Prostate gland (tissue), 2 donors: ENCODE measurements around the gene ZNF607. TPM values are rescaled to one million over a fixed set of nuclear protein-coding genes. Genes with fewer than 3 reads are reported as not detected.
A peak's percentile ranks its signal among the peaks of the same experiment; 100 is the strongest.
"Not testable (repeated sequence)": the region's sequence is repeated elsewhere in the genome, so short reads cannot be mapped to it uniquely, and the experiment has no call there.

Experiments
- DNase-seq: peaks from one replicate; pipeline ENCODE4 v3.0.0-alpha.2; 2019; ENCODE audit warnings: low spot score
- H3K27ac ChIP-seq, 2 donors: fragments of 200-600 bp; sonication (generic); 2 replicates each; pipeline ENCODE4 v1.5.1; 2017 to 2019
- H3K27me3 ChIP-seq: fragments of 200-600 bp; sonication (generic); replicated peaks from 2 replicates; pipeline ENCODE4 v1.5.1; 2019; ENCODE audit not compliant: insufficient read depth
- H3K36me3 ChIP-seq, 2 donors: fragments of 200-600 bp; sonication (generic); 1 replicate in 1 of 2; 2 replicates in 1 of 2; pipeline versions ENCODE4 v1.5.1 to v1.8.1; 2017 to 2019
- H3K4me1 ChIP-seq: fragments of 200-600 bp; sonication (generic); replicated peaks from 2 replicates; pipeline ENCODE4 v1.5.1; 2019
- H3K4me3 ChIP-seq, 2 donors: fragments of 200-600 bp; sonication (generic); 2 replicates each; pipeline ENCODE4 v1.5.1; 2017 to 2019
- H3K9me3 ChIP-seq: fragments of 200-600 bp; sonication (generic); 2 replicates; pipeline ENCODE4 v1.5.1; 2017
- POLR2A ChIP-seq: fragments of 450-650 bp; IDR thresholded peaks from one replicate; pipeline ENCODE4 v1.6.1; 2016; ENCODE audit warnings: antibody characterized with exemption, mild to moderate bottlenecking
- POLR2AphosphoS5 ChIP-seq: sonication (generic); formaldehyde crosslinking; IDR thresholded peaks from one replicate; pipeline ENCODE4 v1.6.1; 2017; ENCODE audit warnings: antibody characterized with exemption
- WGBS: methylation state at CpG from one replicate; pipeline ENCODE4 v1.1.5; 2018; 5-methylcytosine and 5-hydroxymethylcytosine counted together
- intact Hi-C: fragments of 100-400 bp; cut with DNase I; formaldehyde crosslinking; loops from one replicate; pipeline ENCODE4 v1.14.2; 2022
- total RNA-seq, 2 donors: library from RNA; depleted of rRNA; stranded (reverse); fragments of >200 nt; gene quantifications; one replicate each; pipeline ENCODE4 v1.1.0, GENCODE V29; 2016
- TF ChIP-seq, protein P1 (sequence below), 4 experiments: fragments of 200-600 bp in 2 of 4; fragments of 450-650 bp in 2 of 4; sonication (generic) in 2 of 4; IDR thresholded peaks; 1 replicate in 3 of 4; 2 replicates in 1 of 4; pipeline ENCODE4 v1.5.1; 2016 to 2019; ENCODE audit warnings: antibody characterized with exemption in 4 of 4, mild to moderate bottlenecking in 2 of 4, moderate library complexity in 2 of 4

Gene ZNF607
- total RNA-seq = 1 to 10 TPM; 5.6 to 6.5 TPM

DNA sequence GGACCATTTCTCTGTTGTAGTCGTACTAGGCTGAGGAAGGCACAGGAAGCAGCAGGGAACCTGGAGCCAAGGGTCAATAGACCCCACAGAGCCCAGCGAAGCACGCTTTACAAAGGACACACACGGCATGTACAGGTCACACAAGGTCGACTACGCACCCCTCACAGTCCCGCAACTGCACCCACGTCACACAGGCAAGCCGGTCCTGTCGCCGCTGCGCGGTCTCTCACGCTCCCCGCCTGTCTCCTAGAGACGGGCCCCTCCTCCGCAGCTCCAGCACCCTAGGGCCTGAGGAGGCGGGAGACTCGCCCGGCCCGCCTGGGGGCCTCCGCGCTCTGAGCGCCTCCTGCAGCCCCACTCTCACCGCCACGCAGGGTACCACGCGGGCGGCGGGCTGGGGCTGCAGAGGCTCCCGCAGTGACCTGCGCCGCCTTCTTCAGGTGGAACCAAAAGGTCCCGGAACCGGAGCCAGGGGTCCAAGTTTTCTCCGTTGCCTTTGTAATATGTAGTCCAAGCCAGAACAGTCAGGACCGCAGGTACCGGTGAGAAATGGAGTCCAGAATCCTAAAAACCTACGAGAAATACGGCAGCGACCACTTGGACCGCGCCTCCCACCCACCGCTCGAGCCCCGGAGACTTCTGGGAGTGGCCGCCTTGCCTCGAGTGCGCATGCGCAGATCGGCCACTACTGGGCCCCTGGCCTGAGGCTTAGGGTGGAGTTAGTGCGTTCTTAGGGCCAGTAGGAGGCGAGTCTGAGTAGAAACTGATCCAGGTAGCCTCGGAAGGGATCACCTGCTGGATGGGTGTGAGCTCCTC lies at the start of gene ZNF607:
Gene ZNF607, minus strand, starts transcription at position 651 of the 816 bp plus-strand sequence. CDS start 8,143 bp downstream, outside the sequence.
- peaks cover 6% of the 10 kb centered on the region for H3K4me1 ChIP-seq
- H3K9me3 ChIP-seq = no peaks in the 10 kb centered on the region
- peak; percentile 94 for TF ChIP-seq POLR2AphosphoS5
- TF ChIP-seq POLR2A = peak; percentile 50
- TF ChIP-seq, protein P1, sequence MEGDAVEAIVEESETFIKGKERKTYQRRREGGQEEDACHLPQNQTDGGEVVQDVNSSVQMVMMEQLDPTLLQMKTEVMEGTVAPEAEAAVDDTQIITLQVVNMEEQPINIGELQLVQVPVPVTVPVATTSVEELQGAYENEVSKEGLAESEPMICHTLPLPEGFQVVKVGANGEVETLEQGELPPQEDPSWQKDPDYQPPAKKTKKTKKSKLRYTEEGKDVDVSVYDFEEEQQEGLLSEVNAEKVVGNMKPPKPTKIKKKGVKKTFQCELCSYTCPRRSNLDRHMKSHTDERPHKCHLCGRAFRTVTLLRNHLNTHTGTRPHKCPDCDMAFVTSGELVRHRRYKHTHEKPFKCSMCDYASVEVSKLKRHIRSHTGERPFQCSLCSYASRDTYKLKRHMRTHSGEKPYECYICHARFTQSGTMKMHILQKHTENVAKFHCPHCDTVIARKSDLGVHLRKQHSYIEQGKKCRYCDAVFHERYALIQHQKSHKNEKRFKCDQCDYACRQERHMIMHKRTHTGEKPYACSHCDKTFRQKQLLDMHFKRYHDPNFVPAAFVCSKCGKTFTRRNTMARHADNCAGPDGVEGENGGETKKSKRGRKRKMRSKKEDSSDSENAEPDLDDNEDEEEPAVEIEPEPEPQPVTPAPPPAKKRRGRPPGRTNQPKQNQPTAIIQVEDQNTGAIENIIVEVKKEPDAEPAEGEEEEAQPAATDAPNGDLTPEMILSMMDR (IDR thresholded peaks at IDR 0.05) = peak in 3 of 4 experiments; percentile 63 to 72 (median 70)
- no peaks in the 10 kb centered on the region for H3K27me3 ChIP-seq
- DNase-seq = peak; percentile 86
- WGBS = under 1% methylated on average over 49 of the region's 54 CpGs
- H3K27ac ChIP-seq = peak within 1 kb of the TSS; percentile 77 to 84
- intact Hi-C loops = no loop called here
- H3K4me3 ChIP-seq = peak within 1 kb of the TSS; percentile 71 to 82
- no peaks in the 10 kb centered on the region for H3K36me3 ChIP-seq

DNA sequence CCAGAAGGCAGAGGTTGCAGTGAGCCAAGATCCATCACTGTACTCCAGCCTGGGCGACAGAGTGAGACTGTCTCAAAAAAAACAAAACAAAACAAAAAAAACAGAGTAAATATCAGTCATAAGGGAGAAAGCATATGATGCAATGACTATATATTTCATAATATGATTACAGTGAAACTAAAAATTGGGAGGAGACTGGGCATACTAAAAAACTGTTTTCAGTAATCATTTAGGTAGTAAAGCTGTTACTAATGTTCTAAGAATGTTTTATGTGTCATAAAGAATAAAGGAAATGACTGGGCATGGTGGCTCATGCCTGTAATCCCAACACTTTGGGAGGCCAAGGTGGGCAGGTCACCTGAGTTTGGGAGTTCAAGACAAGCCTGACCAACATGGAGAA lies 43.9 kb upstream of the ZNF607 start:
- 97% methylated on average over 1 of the region's 1 CpG for whole genome bisulfite sequencing
- H3K36me3 ChIP-seq = peaks cover 0 to 4% of the 10 kb centered on the region in 2 donors

DNA sequence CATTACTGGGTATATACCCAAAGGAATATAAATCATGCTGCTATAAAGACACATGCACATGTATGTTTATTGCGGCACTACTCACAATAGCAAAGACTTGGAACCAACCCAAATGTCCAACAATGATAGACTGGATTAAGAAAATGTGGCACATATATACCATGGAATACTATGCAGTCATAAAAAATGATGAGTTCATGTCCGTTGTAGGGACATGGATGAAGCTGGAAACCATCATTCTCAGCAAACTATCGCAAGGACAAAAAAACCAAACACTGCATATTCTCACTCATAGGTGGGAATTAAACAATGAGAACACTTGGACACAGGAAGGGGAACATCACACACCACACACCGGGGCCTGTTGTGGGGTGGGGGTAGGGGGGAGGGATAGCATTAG lies 38.1 kb upstream of the ZNF607 start:
- WGBS = 97% methylated on average over 4 of the region's 4 CpGs
- H3K4me1 ChIP-seq, intact Hi-C loops, H3K36me3 ChIP-seq, H3K4me3 ChIP-seq, DNase-seq, H3K27ac ChIP-seq, H3K27me3 ChIP-seq, H3K9me3 ChIP-seq: not testable (repeated sequence)

More for the DNA sequence above, 43.9 kb upstream of the ZNF607 start:
- no peak for DNase-seq
- H3K4me3 ChIP-seq = no peak overlapping the region
- H3K27me3 ChIP-seq = no peaks in the 10 kb centered on the region
- H3K9me3 ChIP-seq = no peaks in the 10 kb centered on the region
- H3K4me1 ChIP-seq = no peaks in the 10 kb centered on the region
- TF ChIP-seq POLR2AphosphoS5 (no peak), POLR2A (no peak)
- TF ChIP-seq, protein P1 (IDR thresholded peaks at IDR 0.05) = no peak
- intact Hi-C loops = no loop called here
- no peak overlapping the region for H3K27ac ChIP-seq

DNA sequence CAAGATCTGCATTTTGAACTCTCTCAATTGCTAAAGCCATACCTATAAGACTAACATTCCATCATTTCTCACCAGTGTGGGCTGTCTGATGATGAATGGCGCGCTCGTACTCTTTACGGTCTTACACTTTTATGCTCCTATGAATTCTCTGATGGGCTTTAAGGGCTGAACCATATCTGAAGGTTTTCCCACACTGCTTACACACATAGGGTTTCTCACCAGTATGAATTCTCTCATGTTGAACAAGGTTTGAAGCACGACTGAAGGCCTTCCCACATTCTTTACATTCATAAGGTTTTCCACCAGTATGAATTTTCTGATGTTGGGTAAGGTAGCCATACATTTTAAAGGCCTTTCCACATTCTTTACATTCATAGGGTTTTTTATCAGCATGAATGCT lies 18.8 kb upstream of the ZNF607 start:
- no peak overlapping the region for H3K27ac ChIP-seq
- TF ChIP-seq POLR2AphosphoS5 = no peak
- TF ChIP-seq POLR2A = no peak
- TF ChIP-seq, protein P1 (IDR thresholded peaks at IDR 0.05) = no peak
- WGBS = 76% methylated on average over 5 of the region's 5 CpGs
- no peaks in the 10 kb centered on the region for H3K4me1 ChIP-seq
- H3K36me3 ChIP-seq = peaks cover 0 to 12% of the 10 kb centered on the region in 2 donors
- no peak for DNase-seq
- H3K27me3 ChIP-seq = no peaks in the 10 kb centered on the region
- intact Hi-C loops = no loop called here
- H3K4me3 ChIP-seq = no peak overlapping the region
- no peaks in the 10 kb centered on the region for H3K9me3 ChIP-seq

DNA sequence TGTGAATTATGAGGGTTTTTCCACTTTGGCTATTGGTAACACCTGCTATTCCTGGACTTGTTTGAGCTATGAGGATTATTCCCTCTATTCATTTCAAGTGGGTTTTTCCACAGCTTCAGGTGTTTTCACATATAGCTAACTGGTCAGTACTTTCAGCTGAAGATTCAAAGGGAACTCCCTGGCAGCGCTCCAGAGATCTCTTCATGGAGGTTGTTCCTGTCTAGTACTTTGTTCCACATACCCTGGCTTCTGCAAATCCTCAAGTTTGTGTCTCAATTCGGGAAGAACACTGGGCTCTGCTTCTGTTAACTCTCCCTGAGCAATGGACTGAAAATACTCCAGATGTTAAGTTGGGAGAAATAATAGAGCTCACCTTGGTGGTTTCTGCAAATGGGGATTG lies 5.6 kb upstream of the ZNF607 start:
- Histone ChIP-seq H3K4me3 (no peak overlapping the region), H3K4me1 (no peaks in the 10 kb centered on the region), H3K9me3 (no peaks in the 10 kb centered on the region), H3K27me3 (no peaks in the 10 kb centered on the region), H3K27ac (no peak overlapping the region), H3K36me3 (no peaks in the 10 kb centered on the region)
- intact Hi-C loops = no loop called here
- TF ChIP-seq POLR2A = no peak
- TF ChIP-seq POLR2AphosphoS5 = no peak
- TF ChIP-seq, protein P1 (IDR thresholded peaks at IDR 0.05) = no peak
- WGBS = 92% methylated on average over 2 of the region's 2 CpGs
- DNase-seq = no peak
